DOHH2 (cell line): ENCODE data around the gene SHROOM3.

Experiments used
- H3F3A ChIP-seq: fragments of 200-600 bp; sonication (generic), shearing (Covaris generic); 2 replicates; pipeline ENCODE4 v1.6.0; 2016; ENCODE audit warnings: antibody characterized with exemption, mild to moderate bottlenecking; ENCODE audit not compliant: control insufficient read depth, insufficient read depth
- H3K27ac ChIP-seq: fragments of 200-600 bp; sonication (generic); 2 replicates; pipeline ENCODE4 v1.5.1; 2014; ENCODE audit warnings: low read depth, mild to moderate bottlenecking, low read length, moderate library complexity
- H3K27me3 ChIP-seq: fragments of 200-600 bp; sonication (generic); 2 replicates; pipeline ENCODE4 v1.6.1; 2014; ENCODE audit warnings: mild to moderate bottlenecking, low read length, mixed read lengths; ENCODE audit not compliant: control insufficient read depth
- H3K36me3 ChIP-seq: fragments of 200-600 bp; sonication (generic); 2 replicates; pipeline ENCODE4 v1.6.1; 2014; ENCODE audit warnings: mild to moderate bottlenecking, low read length, moderate library complexity, mixed read lengths; ENCODE audit not compliant: control insufficient read depth
- H3K4me1 ChIP-seq: fragments of 200-600 bp; sonication (generic); 2 replicates; pipeline ENCODE4 v1.6.1; 2014; ENCODE audit warnings: mild to moderate bottlenecking, low read length, mixed read lengths; ENCODE audit not compliant: control insufficient read depth
- H3K4me2 ChIP-seq: fragments of 200-600 bp; sonication (generic); 2 replicates; pipeline ENCODE4 v1.6.0; 2014; ENCODE audit warnings: mild to moderate bottlenecking, low read length, moderate library complexity
- H3K4me3 ChIP-seq: fragments of 200-600 bp; sonication (generic); 2 replicates; pipeline ENCODE4 v1.5.1; 2014; ENCODE audit warnings: mild to moderate bottlenecking, low read length, mixed read lengths
- H3K79me2 ChIP-seq: fragments of 200-600 bp; sonication (generic); 2 replicates; pipeline ENCODE4 v1.6.1; 2014; ENCODE audit warnings: mild to moderate bottlenecking, low read length, mixed read lengths; ENCODE audit not compliant: control insufficient read depth
- H3K9me2 ChIP-seq: fragments of 200-600 bp; sonication (generic); replicated peaks from 2 replicates; pipeline ENCODE4 v1.6.1; 2014; ENCODE audit warnings: mild to moderate bottlenecking, low read length, mixed read lengths; ENCODE audit not compliant: control insufficient read depth
- H3K9me3 ChIP-seq: fragments of 200-600 bp; sonication (generic); 2 replicates; pipeline ENCODE4 v1.6.1; 2014; ENCODE audit warnings: antibody characterized with exemption, low read length, mixed read lengths; ENCODE audit not compliant: control insufficient read depth, insufficient read depth
- H4K20me1 ChIP-seq: fragments of 200-600 bp; sonication (generic); 2 replicates; pipeline ENCODE4 v1.6.0; 2014; ENCODE audit warnings: low read depth, mild to moderate bottlenecking, antibody characterized with exemption, low read length, moderate library complexity; ENCODE audit not compliant: control insufficient read depth, insufficient read depth
- EZH2phosphoT487 ChIP-seq: fragments of 200-600 bp; sonication (generic); IDR thresholded peaks from 2 replicates; pipeline ENCODE4 v1.6.1; 2017; ENCODE audit warnings: borderline replicate concordance, mild to moderate bottlenecking, antibody characterized with exemption, low read length, moderate library complexity, mixed read lengths
- TF ChIP-seq, protein P1 (sequence below): fragments of 200-600 bp; sonication (generic); IDR thresholded peaks from one replicate; pipeline ENCODE4 v1.5.1; 2014; ENCODE audit warnings: antibody characterized with exemption, mild to moderate bottlenecking, low read depth, low read length; ENCODE audit not compliant: poor library complexity, severe bottlenecking

Gene SHROOM3

DNA sequence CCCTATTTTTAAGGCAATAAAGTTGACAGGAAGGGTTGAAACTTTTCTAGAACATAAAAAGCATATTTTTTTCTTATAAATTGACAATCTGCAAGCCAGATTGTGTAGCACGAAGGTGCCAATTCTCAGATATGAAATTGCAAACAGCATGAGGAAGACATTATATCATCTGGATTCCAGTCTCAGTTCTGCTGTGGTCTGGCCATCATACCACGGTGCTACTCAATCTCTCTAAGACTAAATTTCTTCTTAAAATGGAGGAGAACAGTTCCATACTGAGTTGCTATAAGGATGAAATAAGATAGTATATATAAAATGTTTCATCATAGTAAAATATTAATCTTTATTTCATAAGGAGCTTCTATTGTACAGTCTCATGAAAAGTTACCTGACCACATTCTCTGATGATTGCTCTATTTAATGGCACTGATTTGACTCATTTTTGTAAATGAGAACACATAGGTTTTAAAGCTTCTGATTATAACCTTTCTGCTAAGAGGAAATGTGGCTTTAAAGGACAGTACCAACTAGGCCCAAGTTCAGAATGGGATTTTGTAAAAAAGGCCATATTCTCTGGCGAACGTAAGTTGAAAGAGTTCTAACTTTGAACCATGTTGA lies 127.9 kb downstream of the SHROOM3 start:
- Histone ChIP-seq H3K27ac (no peak overlapping the region), H3K4me1 (no peaks in the 10 kb centered on the region), H3K9me2 (no peaks in the 10 kb centered on the region), H3K4me2 (no peak overlapping the region), H3K9me3 (no peaks in the 10 kb centered on the region), H3F3A (no peaks in the 10 kb centered on the region), H3K4me3 (no peak overlapping the region), H4K20me1 (no peaks in the 10 kb centered on the region), H3K27me3 (no peaks in the 10 kb centered on the region; the same call in 1 of the 2 replicates), H3K36me3 (no peaks in the 10 kb centered on the region), H3K79me2 (no peaks in the 10 kb centered on the region)
- TF ChIP-seq, protein P1, sequence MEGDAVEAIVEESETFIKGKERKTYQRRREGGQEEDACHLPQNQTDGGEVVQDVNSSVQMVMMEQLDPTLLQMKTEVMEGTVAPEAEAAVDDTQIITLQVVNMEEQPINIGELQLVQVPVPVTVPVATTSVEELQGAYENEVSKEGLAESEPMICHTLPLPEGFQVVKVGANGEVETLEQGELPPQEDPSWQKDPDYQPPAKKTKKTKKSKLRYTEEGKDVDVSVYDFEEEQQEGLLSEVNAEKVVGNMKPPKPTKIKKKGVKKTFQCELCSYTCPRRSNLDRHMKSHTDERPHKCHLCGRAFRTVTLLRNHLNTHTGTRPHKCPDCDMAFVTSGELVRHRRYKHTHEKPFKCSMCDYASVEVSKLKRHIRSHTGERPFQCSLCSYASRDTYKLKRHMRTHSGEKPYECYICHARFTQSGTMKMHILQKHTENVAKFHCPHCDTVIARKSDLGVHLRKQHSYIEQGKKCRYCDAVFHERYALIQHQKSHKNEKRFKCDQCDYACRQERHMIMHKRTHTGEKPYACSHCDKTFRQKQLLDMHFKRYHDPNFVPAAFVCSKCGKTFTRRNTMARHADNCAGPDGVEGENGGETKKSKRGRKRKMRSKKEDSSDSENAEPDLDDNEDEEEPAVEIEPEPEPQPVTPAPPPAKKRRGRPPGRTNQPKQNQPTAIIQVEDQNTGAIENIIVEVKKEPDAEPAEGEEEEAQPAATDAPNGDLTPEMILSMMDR, result no peak
- TF ChIP-seq EZH2phosphoT487, result no peak

DNA sequence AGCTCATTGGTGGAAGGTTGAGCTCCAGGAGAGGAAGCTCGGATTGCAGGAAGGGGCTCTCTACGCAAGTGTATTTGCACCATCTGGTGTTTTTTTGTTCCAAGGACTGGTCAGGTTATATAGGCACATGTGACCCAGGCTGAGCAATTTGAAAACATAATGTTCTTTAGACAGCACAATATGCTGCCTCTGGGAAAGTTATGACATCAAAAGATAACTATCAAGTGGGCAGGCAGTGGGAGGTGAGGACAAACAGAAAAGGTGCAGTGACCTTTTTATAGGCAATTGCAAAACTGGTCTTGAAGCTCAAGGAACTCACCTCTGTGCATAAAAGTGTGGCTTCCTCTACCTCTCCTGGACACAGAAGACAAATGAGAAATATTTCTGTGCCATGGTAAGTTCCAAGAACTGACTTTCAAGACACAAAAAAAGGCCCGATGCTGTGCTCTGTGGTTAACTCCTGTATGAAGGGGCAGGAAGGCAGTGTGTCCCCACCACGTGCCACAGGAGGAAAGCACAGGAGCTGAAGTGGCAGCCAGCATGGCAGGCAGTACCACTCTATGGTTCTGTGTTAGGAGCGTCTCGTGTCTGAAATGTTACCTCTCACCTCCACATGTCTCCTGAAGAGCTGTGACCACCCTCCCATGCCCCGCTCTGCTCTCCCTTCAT lies 128.6 kb downstream of the SHROOM3 start:
- Histone ChIP-seq H3K4me1 (no peaks in the 10 kb centered on the region), H3K9me3 (no peaks in the 10 kb centered on the region), H3K27ac (no peak overlapping the region), H4K20me1 (no peaks in the 10 kb centered on the region), H3K27me3 (no peaks in the 10 kb centered on the region; the same call in 1 of the 2 replicates), H3K9me2 (no peaks in the 10 kb centered on the region), H3K79me2 (no peaks in the 10 kb centered on the region), H3K4me3 (no peak overlapping the region), H3F3A (no peaks in the 10 kb centered on the region), H3K36me3 (no peaks in the 10 kb centered on the region), H3K4me2 (no peak overlapping the region)
- TF ChIP-seq EZH2phosphoT487, result no peak
- TF ChIP-seq, protein P1, result no peak

DNA sequence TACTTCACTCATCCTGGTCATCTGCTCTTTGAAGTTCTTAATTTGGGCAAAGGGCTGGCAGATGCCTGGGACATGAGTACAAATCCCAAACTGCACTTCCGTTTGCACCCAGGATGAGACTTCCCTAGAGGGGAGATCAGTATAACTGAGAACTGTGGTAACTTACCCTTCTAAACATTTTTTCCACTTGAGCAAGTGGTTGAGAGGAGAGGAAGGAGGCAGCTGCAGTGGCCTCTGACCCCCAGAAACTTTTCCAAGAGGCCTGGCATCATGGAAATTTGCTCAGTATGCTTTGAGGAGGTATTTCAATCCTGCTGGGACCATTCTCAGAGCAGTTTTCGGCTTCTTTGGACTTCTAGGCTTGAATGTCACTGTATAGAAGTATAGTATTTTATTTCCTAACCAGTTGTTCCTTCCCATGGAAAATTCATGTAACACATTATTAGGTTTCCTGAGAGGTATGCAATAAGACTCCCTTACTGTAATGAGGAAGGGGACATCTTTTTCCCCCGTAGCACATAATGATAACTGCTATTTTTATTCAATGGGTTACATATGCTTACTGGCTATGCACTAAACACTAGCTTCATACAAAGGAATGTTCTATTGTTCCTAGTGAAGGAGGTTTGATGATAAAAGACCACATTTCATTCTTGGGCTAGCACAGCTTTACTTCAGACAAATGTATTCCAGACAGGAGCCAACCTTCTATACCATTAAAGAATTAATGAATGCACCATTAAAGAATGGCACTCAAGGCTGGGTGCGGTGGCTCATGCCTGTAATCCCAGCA lies 129.3 kb downstream of the SHROOM3 start:
- no peaks in the 10 kb centered on the region for H3K79me2 ChIP-seq
- no peaks in the 10 kb centered on the region for H3K9me3 ChIP-seq
- TF ChIP-seq, protein P1, result no peak
- no peak for TF ChIP-seq EZH2phosphoT487
- H3K4me2 ChIP-seq, result no peak overlapping the region
- no peak overlapping the region for H3K27ac ChIP-seq
- no peaks in the 10 kb centered on the region for H3K4me1 ChIP-seq
- H3K4me3 ChIP-seq, result no peak overlapping the region
- H3K9me2 ChIP-seq, result no peaks in the 10 kb centered on the region
- no peaks in the 10 kb centered on the region for H3F3A ChIP-seq
- no peaks in the 10 kb centered on the region for H3K36me3 ChIP-seq
- no peaks in the 10 kb centered on the region for H4K20me1 ChIP-seq
- H3K27me3 ChIP-seq, result no peaks in the 10 kb centered on the region; the same call in 1 of the 2 replicates
